Fibroblast of the aortic adventitia (primary cell): Measurements from ENCODE around the gene KIF25. TPM values are rescaled to one million over a fixed set of nuclear protein-coding genes. Genes with fewer than 3 reads are reported as not detected.
A peak's percentile ranks its signal among the peaks of the same experiment; 100 is the strongest.

Experiments
- DNase-seq: peaks from one replicate; pipeline ENCODE4 v3.0.0-alpha.2; 2010; ENCODE audit warnings: low read depth
- H3K4me3 ChIP-seq: 2 replicates; pipeline ENCODE4 v1.5.1; 2011; ENCODE audit warnings: low read depth, mild to moderate bottlenecking, control low read depth, low read length, moderate library complexity
- total RNA-seq: library from RNA; depleted of rRNA; stranded (reverse); fragments of >200 nt; gene quantifications from 2 replicates; pipeline ENCODE4 v1.2.3, GENCODE V29; 2012; ENCODE audit warnings: low replicate concordance
- TF ChIP-seq, protein P1 (sequence below): IDR thresholded peaks from 2 replicates; pipeline ENCODE4 v1.5.1; 2011; ENCODE audit warnings: mild to moderate bottlenecking, low read length, control low read depth, inconsistent platforms; ENCODE audit not compliant: insufficient read depth

KIF25 gene
- total RNA-seq, 1 donor = not detected

DNA sequence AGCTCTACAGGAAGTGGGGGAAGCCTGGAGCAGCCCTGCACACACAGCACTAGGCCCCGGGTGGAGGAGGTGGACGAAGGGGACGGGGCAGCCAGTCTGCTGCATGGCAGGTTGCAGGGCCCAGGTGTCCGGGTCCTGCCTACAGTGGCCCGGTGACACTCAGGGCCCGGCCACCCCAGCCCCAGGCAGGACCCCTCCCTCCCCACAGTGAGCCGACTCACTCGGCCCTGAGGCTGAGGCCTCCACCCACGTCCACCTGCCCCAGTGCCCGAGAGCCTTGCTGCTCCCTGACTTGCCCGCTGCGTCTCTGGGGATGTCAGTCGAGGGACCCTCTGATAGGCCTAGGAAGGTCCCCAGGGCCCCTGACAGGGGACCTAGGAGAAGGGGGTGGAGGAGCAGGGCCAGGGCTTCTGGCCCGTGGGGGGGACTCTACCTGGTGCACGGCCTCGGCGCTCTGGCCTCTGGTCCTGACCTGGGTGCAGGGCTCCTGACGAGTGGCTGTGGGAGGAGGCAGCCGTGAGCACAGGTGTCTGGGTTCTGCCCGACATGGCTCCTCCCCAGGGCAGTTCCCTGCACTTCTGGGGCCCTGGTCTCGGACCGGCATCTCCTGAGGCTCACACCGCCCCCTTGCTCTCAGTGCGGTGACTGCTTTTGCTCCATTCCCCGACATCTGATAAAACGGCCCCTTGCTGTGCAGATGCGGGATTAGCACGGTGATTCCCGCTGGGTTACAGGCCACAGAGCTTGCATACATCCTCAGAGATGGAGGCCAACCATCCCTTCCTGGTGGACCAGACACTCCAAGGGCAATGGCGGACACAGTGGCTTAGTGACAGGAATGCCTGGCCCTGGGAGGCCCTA, 61.5 kb downstream of the KIF25 start:
- DNase-seq = no peak
- H3K4me3 ChIP-seq = no peak overlapping the region
- TF ChIP-seq, protein P1, sequence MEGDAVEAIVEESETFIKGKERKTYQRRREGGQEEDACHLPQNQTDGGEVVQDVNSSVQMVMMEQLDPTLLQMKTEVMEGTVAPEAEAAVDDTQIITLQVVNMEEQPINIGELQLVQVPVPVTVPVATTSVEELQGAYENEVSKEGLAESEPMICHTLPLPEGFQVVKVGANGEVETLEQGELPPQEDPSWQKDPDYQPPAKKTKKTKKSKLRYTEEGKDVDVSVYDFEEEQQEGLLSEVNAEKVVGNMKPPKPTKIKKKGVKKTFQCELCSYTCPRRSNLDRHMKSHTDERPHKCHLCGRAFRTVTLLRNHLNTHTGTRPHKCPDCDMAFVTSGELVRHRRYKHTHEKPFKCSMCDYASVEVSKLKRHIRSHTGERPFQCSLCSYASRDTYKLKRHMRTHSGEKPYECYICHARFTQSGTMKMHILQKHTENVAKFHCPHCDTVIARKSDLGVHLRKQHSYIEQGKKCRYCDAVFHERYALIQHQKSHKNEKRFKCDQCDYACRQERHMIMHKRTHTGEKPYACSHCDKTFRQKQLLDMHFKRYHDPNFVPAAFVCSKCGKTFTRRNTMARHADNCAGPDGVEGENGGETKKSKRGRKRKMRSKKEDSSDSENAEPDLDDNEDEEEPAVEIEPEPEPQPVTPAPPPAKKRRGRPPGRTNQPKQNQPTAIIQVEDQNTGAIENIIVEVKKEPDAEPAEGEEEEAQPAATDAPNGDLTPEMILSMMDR = no peak

DNA sequence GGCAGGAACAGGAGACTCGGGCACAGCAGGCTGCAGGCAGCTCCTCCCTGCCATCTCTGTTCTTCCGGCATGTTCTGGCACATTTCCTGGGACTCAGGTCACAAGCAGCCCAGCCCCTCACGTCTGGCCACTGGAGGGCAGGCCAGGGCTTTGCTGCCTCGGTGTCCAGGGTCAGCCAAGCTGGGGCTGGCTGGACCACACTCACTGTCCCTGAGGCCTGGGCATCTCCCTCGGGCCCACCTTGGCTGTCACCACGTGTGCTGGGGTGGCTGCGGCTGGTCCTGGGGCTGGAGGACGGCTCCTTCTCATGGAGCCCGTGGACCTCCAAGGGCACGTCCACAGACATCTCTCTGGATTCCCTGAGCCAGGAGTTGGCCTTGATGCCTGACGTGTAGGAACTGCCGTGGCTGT, 63.1 kb downstream of the KIF25 start:
- peak; percentile 59 for DNase-seq
- TF ChIP-seq, protein P1 = peak; percentile 54

DNA sequence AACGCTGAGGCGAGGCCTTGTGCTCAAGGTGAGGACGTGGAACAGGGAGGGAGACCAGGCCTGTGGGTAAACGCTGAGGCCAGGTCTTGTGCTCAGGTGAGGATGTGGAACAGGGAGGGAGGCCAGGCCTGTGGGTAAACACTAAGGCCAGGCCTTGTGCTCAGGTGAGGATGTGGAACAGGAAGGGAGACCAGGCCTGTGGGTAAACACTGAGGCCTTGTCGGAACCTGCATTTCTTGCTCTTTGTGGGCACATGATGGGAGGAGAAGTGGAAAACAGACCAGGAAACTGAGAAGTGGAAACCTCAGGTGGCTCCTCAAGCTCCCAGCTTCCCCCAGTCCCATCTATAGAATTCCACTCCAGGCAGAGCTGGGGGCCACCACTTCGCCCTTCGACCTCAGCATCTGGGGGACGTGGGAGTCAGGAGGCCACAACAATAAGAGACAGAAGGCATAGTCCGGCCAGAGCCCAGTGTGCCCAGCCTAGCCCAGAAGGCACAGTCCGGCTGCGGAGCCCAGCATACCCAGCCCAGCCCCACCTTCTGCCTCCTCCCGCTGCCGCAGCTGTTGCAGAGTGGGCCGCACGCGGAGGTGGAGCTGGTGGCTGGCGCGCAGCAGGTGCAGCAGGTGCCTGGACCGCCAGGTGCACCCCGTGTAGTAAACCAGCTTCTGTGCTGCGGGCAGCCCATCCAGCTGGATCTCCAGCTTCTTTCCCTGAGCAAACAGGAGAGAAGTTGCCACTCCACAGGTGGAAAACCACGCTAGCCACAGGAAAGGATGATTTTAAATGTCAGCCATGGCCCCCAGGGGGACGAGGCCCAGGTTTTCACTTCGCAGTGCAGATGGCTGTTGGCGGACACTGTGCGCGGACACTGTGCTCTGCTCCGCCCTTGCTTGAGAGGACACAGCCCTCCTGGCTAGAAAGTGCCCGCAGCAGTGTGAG, 64.1 kb downstream of the KIF25 start:
- DNase-seq = no peak
- no peak overlapping the region for H3K4me3 ChIP-seq
- TF ChIP-seq, protein P1 = no peak

More for the DNA sequence above, 63.1 kb downstream of the KIF25 start:
- no peak overlapping the region for H3K4me3 ChIP-seq

DNA sequence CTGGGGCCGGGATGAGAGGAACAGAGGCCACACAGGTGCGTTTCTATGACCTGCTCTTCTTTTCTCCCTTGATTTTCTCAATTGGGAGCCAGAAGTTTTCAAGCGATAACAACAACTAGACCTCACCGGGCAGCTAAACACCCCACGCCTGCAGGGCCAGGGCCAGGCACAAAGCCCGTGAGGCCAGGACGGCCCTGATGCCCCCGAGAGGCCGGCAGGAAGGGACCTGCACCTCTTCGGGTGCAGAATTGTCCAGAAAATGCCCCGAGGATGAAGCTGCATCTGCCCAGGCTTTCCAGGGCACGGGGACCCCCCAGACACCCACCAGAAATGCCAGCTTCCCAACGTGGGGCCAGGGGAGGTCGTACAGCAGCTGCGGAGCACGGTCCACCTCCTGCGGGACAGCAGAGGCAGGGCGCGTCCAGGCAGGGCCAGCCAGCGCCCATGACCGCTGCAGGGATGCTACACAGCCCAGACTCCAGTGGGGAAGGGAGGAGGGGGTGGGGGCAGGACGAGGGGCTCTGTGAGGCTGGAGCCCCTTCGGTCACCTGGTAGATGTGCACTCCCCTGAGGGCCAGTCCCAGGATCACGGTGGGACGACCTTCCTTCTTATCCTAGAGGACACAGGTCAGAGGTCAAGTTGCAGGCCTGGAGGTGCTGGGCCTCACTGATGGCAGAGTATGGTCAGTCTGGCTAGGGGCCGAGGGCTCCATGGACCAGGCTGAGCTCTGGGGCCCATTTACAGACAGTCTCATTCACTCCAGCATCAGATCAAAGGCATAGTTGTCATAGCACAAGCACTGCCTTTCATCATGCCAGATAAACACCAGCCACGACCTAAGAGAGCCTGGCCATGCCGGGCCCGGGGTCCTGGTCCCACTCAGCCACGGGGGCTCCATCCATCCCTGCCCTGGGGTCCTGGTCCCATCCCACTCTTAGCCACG, 65.1 kb downstream of the KIF25 start:
- H3K4me3 ChIP-seq = no peak overlapping the region
- TF ChIP-seq, protein P1 = no peak
- no peak for DNase-seq

DNA sequence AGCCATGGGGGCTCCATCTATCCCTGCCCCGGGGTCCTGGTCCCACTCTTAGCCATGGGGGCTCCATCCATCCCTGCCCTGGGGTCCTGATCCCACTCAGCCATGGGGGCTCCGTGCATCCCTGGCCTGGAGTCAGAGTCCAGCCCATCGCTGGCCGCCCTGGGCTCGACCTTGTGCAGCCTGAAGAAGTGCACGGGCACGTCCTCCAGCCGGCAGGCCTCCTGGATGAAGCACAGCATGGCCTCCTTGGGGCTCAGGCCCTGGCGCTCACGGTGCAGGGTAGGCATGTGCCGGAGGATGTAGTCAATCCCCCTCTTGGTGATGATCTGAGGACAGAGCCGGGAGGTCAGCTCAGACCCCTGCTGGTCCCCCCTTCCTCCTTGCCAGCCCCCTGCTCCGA, 66.0 kb downstream of the KIF25 start:
- H3K4me3 ChIP-seq = no peak overlapping the region
- TF ChIP-seq, protein P1 = no peak
- DNase-seq = no peak

DNA sequence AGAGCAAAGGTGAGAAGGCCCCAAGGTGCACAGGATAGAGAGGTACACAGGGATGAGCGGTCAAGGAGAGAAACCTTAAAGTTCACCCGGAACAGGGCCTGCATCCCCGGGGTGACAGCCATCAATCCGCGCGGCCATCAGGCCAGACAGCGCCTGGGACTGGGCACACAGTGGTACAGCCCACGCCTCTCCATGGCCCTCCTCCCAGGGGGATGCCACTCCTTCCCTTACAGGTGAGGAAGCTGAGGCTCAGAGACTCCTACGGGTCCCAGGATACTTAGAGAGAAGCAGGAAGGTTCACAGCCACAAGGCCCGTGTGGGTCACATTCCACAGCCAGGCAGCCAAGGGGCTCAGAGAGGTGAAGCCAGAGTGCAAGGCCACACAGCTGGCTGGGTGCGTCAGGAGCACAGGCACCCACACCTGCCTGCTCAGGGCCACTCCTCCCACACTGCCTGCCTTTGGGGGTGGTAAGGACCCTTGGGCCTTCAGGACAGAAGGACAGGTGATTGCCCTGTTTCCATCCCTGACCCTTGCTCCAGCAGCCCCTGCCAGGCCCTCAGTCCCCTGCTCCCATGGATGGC, 66.8 kb downstream of the KIF25 start:
- DNase-seq = no peak
- TF ChIP-seq, protein P1 = no peak
- H3K4me3 ChIP-seq = no peak overlapping the region
